HK-2 (cell line): Measurements from ENCODE around the gene MAP2K3.
"Not testable (repeated sequence)": the region's sequence is repeated elsewhere in the genome, so short reads cannot be mapped to it uniquely, and the experiment has no call there.

Experiments
- DNase-seq: peaks from one replicate; pipeline ENCODE4 v3.0.0-alpha.2; 2018; ENCODE audit not compliant: unreplicated experiment

MAP2K3 gene

GRCh38 chr17:21296097-21297025, 11.8 kb downstream of the MAP2K3 start:
- DNase-seq, result no peak

- DNase-seq, result no peak
Measured at GRCh38 chr17:21297026-21297520, 12.6 kb downstream of the MAP2K3 start.

DNA sequence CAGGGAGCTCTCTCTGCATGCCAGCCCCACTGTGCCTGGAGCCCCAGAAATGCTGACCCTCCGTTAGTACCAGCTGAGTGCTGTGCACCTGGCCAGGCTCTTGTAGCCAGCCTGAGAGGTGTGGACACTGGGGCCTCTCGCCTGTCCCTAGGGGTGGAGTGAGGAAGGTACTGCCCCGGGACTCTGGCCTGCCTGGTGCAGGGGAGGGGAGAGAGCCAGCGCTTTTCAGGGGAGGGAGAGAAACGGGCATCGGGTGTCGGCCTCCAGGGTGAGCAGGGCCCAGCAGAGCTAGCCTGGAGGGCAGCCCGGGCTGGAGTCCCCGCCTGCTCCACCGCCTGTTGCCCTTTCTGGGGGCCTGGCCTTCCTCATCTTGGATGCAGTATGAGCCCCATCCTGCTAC, 13.1 kb downstream of the MAP2K3 start:
- DNase-seq, result no peak

DNA sequence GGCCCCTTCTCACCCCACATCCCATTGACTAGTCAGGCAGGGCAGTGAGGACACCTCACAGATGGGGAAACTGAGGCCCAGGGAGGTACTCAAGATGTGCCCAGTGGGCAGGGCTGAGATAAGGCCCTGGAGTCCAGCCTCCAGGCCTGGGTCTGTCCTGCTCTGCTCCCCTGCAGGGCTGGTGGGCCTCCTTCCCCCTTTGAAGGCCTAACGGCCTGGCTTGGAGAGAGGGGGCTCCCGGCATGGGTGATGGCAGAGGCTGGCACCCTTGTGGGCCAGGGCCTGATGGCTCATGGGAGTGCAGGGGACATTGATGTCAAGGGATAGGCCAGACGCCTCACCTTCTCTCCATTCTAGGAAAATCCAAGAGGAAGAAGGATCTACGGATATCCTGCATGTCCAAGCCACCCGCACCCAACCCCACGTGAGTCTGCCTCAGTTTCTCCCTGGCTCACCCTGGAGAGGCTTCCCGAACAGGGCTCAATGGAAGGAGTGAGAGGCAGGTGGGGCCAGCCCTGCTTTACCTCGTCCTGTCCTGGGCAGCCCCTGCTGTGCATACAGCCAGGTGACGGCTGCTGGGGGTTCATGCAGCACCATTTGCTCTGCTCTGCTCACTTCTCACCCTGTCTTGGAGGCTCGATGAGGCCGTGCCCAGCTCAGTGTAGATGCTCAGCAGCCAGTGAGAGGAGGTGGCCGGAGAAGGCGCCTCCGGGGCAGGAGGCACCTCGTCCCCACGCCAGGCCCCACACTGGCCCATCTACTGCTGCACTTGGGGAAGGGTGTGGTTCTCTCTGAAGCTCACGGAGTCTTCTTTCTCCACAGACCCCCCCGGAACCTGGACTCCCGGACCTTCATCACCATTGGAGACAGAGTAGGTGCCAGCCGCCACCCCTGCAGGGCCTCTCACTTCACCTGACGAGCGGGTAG, 13.8 kb downstream of the MAP2K3 start:
- DNase-seq, result no peak

GRCh38 chr17:21298983-21299519, 14.5 kb downstream of the MAP2K3 start:
- DNase-seq, result no peak

DNA sequence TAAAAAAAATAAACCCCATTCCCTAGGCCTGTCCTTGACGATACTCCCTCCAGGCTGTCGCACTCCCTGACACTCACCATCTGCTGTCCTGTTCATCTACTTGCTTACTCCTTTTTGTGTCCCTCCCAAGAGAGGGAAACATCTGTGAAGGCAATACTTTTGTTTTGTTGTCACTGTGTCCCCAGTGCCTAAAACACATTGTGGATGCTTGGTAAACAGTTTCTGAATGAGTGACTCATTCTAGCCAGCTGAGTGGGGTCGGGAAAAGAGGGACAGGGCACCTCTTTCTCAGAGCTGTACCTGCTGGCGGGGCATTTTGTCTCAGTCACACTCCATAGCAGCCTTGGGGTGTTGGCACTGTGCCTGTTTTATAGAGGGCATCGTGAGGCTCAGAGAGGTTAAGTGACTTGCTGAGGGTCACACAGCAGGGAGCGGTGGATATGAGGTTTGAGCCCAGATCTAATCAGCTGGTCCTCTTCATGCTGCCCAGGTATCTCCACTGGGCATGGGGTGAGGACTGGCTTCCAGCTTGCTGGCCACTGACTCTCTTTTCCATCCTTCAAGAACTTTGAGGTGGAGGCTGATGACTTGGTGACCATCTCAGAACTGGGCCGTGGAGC, 15.6 kb downstream of the MAP2K3 start:
- DNase-seq, result no peak

- DNase-seq, result no peak
Measured at GRCh38 chr17:21300601-21301571, 16.4 kb downstream of the MAP2K3 start.

DNA sequence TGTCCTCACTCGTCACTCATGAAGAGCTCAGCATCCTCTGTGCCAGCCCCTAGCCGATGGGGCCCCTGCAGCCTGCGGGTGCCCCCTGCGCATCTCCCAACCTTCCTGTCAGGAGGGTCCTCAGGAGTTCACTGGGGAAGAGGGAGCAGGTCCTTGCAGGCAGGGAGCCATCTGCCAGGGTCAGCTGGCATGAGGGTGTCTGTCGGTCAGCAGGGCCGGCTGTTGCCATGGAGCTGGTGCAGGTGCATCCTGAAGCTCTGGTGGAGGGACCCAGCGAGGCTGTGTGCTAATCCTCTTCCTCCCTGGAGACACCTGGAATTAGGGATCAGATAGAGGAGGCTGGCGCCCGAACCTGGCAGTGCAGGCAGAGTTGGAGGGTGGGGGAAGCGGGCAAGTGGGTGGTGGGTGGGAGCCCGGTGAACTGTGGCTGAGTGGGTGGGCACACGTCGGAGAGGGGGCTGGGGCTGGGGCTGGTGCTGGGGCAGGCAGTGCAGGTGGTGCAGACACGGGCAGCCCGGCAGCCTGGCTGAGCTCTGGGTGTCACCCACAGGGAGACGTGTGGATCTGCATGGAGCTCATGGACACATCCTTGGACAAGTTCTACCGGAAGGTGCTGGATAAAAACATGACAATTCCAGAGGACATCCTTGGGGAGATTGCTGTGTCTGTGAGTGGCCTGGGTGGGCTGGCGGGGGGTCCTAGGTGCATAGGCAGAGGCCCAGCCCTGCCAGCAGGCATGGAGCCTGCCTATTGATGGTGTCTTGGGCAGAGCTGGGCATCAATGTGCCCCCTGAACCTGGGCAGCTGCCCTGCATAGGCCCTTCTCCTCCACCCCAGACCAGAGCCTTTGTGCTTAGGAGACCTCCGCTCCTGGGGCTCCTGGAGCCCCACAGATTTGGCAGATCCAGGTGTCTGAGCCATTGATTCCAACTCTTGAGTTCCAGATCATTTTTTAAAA, 17.4 kb downstream of the MAP2K3 start:
- DNase-seq, result no peak

DNA sequence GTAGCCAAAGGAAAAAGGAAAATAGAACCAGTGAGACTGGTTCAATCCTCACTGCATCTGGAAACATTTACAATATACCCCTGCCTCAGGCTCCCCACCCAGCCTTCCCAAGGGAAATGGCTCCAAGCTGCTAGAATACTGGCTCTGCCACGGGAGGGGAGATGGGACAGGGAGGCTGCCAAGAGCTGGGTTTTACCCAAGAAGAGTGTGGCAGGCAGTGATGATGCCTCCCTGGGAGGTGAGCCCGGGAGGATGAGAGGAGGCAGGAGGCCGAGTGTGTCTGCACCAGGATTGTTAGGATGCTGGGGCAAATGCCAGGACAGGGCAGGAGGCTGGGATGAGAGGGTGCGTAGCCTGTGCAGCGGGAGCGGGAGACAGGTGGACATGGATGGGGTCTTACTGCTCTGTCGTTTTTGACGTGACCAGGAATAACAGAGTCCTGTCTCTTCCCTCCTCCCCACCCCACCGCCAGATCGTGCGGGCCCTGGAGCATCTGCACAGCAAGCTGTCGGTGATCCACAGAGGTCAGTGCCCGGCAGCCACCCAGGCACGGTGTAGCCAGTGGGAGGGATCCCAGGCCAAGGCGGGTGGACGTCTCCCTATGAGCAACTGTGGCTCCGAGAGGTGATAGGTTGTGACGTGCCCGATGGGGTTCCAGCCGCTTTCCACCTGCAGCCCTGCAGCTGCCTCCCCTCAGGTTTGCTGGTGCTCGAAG, 18.4 kb downstream of the MAP2K3 start:
- no peak for DNase-seq

- DNase-seq, result no peak
Measured at GRCh38 chr17:21303441-21304065, 19.0 kb downstream of the MAP2K3 start.

GRCh38 chr17:21304091-21304490, 19.6 kb downstream of the MAP2K3 start:
- no peak for DNase-seq

DNA sequence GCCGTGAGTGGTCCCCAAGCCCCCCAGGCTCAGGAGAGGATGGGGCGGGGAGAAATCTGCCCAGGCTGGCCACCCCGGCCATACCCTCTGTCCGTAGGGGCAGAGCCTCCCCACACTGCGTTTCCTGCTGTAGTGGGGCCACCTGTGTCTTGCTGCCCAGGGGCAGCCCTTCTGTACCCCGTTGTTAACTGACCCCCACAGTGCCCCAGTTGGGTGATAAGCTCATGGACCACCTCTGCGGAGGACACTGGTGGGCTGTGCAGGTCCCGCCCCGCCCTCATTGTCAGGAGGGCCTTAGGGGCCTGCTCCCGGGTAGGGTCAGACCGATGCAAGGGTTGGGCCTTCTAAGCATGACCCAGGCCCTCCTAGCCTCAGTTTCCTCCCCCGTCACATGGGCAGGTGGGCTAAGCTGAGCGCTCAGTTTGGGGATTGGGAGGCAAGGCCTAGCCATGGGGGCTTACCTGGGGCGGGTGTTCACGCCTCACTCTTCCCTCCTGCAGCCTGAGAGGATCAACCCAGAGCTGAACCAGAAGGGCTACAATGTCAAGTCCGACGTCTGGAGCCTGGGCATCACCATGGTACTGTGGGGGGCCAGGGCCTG, 20.1 kb downstream of the MAP2K3 start:
- not testable (repeated sequence) for DNase-seq

- not testable (repeated sequence) for DNase-seq
Measured at GRCh38 chr17:21305431-21306180, 21.1 kb downstream of the MAP2K3 start.

DNA sequence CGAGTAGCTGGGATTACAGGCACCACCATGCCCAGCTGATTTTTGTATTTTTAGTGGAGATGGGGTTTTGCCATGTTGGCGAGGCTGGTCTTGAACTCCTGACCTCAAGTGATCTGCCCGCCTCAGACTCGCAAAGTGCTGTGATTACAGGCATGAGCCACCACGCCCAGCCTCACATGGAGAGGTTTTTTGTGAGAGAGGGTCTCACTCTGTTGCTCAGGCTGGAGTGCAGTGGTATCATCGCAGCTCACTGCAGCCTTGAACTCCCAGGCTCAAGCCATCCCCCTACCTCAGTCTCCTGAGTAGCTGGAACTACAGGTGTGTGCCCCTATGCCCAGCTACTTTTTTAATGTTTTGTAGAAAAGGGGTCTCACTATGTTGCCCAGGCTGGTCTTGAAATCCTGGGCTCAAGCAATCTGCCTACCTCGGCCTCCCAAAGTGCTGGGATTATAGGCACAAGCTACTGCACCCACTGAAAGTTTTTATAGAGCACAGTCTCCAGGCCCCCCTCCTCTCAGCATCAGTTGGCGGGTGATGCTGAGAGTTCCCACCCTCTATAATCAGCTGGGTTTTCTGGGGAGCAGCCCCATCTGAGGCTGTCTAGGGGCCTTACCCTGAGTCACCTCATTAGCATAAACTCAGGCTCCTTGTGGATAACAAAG, 22.2 kb downstream of the MAP2K3 start:
- not testable (repeated sequence) for DNase-seq

DNA sequence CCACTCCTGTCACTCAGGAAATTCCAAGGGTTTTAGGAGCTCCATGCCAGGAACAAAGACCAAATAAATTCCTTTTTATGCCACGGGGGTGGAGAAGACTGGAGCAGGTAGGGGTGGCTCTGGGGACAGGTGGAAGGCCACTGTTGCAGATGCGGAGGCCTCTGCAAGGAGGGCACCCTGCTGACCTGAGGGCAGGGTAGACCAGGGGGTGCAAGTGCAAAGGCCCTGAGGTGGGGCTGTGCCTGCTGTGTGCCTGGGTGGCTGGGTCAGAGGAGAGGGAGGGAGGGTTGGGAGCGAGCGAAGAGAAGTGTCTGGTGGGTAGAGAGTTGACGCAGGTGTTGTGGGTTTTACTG, 22.7 kb downstream of the MAP2K3 start:
- DNase-seq, result not testable (repeated sequence)

DNA sequence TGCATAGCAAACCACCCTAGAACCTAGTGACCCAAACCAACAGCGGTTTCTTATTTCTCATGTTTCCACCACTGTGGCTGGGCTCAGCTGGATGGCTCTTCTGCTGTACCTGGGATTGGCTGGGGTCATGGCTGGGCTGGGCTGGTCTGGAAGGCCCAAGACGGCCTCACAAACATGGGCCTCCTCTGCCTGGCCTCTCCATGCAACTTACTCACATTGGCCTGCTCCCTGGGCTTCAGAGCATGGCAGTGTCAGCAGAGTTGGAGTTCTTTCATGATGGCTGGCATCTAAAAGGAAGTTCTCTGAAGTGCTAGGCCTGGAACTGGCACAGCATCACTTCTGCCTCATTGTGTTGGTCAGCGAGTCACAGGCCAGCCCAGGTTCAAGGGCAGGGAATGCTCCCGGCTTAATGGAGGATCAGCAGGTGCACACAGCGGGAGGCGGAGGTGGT, 24.4 kb downstream of the MAP2K3 start:
- DNase-seq, result not testable (repeated sequence)
